DMS79 treated with DMSO at 0.1 percent for 48 hours (cell line): ENCODE results near the gene LRP1B.
"Not testable (repeated sequence)": the region's sequence is repeated elsewhere in the genome, so short reads cannot be mapped to it uniquely, and the experiment has no call there.

Experiments used
- DNase-seq: peaks from one replicate; lab custom pipeline; 2025; lab: John Stamatoyannopoulos, UW

LRP1B gene

GRCh38 chr2:140603416-140603815, 1527.4 kb downstream of the LRP1B start:
- DNase-seq, result no peak

- DNase-seq, result no peak
These were observed 1529.0 kb downstream of the LRP1B start for GRCh38 chr2:140601801-140602200.

- DNase-seq, result no peak
These were observed 1529.5 kb downstream of the LRP1B start for GRCh38 chr2:140601342-140601741.

- no peak for DNase-seq
These were observed 1530.7 kb downstream of the LRP1B start for GRCh38 chr2:140600116-140600515.

GRCh38 chr2:140597836-140598235, 1533.0 kb downstream of the LRP1B start:
- DNase-seq, result no peak

GRCh38 chr2:140597205-140597604, 1533.6 kb downstream of the LRP1B start:
- DNase-seq, result no peak

GRCh38 chr2:140596447-140596846, 1534.4 kb downstream of the LRP1B start:
- DNase-seq, result no peak

- DNase-seq, result no peak
These were observed 1535.7 kb downstream of the LRP1B start for GRCh38 chr2:140595107-140595506.

GRCh38 chr2:140593132-140593531, 1537.7 kb downstream of the LRP1B start:
- DNase-seq, result no peak

- DNase-seq, result no peak
These were observed 1541.1 kb downstream of the LRP1B start for GRCh38 chr2:140589696-140590095.

- no peak for DNase-seq
These were observed 1541.5 kb downstream of the LRP1B start for GRCh38 chr2:140589273-140589672.

- no peak for DNase-seq
These were observed 1544.4 kb downstream of the LRP1B start for GRCh38 chr2:140586379-140586778.

GRCh38 chr2:140585016-140585415, 1545.8 kb downstream of the LRP1B start:
- no peak for DNase-seq

GRCh38 chr2:140584471-140584870, 1546.3 kb downstream of the LRP1B start:
- no peak for DNase-seq

- DNase-seq, result no peak
These were observed 1550.2 kb downstream of the LRP1B start for GRCh38 chr2:140580532-140581151.

- DNase-seq, result no peak
These were observed 1553.4 kb downstream of the LRP1B start for GRCh38 chr2:140577453-140577852.

GRCh38 chr2:140567734-140568133, 1563.1 kb downstream of the LRP1B start:
- DNase-seq, result no peak

GRCh38 chr2:140565756-140566155, 1565.1 kb downstream of the LRP1B start:
- no peak for DNase-seq

- DNase-seq, result no peak
These were observed 1575.1 kb downstream of the LRP1B start for GRCh38 chr2:140555701-140556100.

- DNase-seq, result no peak
These were observed 1578.2 kb downstream of the LRP1B start for GRCh38 chr2:140552634-140553033.

GRCh38 chr2:140551287-140551686, 1579.5 kb downstream of the LRP1B start:
- no peak for DNase-seq

- no peak for DNase-seq
These were observed 1580.0 kb downstream of the LRP1B start for GRCh38 chr2:140550821-140551220.

GRCh38 chr2:140544769-140545168, 1586.0 kb downstream of the LRP1B start:
- DNase-seq, result not testable (repeated sequence)

- DNase-seq, result no peak
These were observed 1588.2 kb downstream of the LRP1B start for GRCh38 chr2:140542627-140543026.
